ENCODE results near the gene SEMA3E.
A peak's percentile ranks its signal among the peaks of the same experiment; 100 is the strongest.

Gene SEMA3E

GRCh38 chr7:83355143-83355542, 293.8 kb downstream of the SEMA3E start:
- no peak for DNase-seq (ENCODE audit: low read depth in 2 of 2)

GRCh38 chr7:83347945-83348444, 300.9 kb downstream of the SEMA3E start:
- peak; percentile 42 to 44 for DNase-seq (ENCODE audit: low read depth in 2 of 2)

- no peak for DNase-seq (ENCODE audit: low read depth in 2 of 2)
Observed at GRCh38 chr7:83339907-83340306, 309.0 kb downstream of the SEMA3E start.

- no peak for DNase-seq (ENCODE audit: low read depth in 2 of 2)
Observed at GRCh38 chr7:83338277-83338950, 310.5 kb downstream of the SEMA3E start.

GRCh38 chr7:83337050-83337449, 311.9 kb downstream of the SEMA3E start:
- DNase-seq (ENCODE audit: low read depth in 2 of 2) = no peak

GRCh38 chr7:83326223-83326622, 322.7 kb downstream of the SEMA3E start:
- DNase-seq (ENCODE audit: low read depth in 2 of 2) = no peak

- no peak for DNase-seq (ENCODE audit: low read depth in 2 of 2)
Observed at GRCh38 chr7:83325083-83325482, 323.9 kb downstream of the SEMA3E start.

GRCh38 chr7:83324596-83324995, 324.3 kb downstream of the SEMA3E start:
- DNase-seq (ENCODE audit: low read depth in 2 of 2) = no peak

- no peak for DNase-seq (ENCODE audit: low read depth in 2 of 2)
Observed at GRCh38 chr7:83321011-83321410, 327.9 kb downstream of the SEMA3E start.

- no peak for DNase-seq (ENCODE audit: low read depth in 2 of 2)
Observed at GRCh38 chr7:83313931-83314330, 335.0 kb downstream of the SEMA3E start.
